ENCODE data around the gene REEP5.
"Not testable (repeated sequence)": the region's sequence is repeated elsewhere in the genome, so short reads cannot be mapped to it uniquely, and the experiment has no call there.

The REEP5 gene

GRCh38 chr5:112921833-112922817, at the start of gene REEP5:
REEP5 (minus strand) TSS chr5:112922227; CDS start chr5:112922190, 37 bp downstream.
- DNase-seq (ENCODE audit: low spot score): peak; percentile 85

DNA sequence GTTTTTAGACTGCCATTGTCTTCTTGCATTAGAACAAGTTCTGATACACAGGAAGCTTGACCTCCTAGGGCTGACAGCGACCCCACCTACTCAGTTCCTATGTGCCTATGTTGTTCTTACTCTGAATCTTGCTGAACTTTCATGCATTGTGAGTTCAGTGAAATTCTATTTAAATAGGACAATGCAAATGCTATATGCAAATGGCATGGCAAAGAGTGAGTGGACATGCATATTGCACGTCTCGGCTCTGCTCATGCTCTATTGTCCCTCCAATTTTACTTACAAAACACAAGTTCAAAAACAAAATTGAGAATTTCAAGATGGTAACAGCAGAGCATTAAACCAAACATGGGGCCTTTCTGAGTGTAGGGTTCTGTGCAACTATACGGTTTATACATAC, 49.2 kb upstream of the REEP5 start:
- DNase-seq (ENCODE audit: low spot score): no peak

GRCh38 chr5:112968411-112969106, 46.5 kb upstream of the REEP5 start:
- DNase-seq (ENCODE audit: low spot score): no peak

GRCh38 chr5:112967520-112968083, 45.6 kb upstream of the REEP5 start:
- no peak for DNase-seq (ENCODE audit: low spot score)

GRCh38 chr5:112965733-112966306, 43.8 kb upstream of the REEP5 start:
- DNase-seq (ENCODE audit: low spot score): no peak

- DNase-seq (ENCODE audit: low spot score): not testable (repeated sequence)
Observed at GRCh38 chr5:112963374-112963733, 41.3 kb upstream of the REEP5 start.

GRCh38 chr5:112960863-112961504, 39.0 kb upstream of the REEP5 start:
- DNase-seq (ENCODE audit: low spot score): no peak

DNA sequence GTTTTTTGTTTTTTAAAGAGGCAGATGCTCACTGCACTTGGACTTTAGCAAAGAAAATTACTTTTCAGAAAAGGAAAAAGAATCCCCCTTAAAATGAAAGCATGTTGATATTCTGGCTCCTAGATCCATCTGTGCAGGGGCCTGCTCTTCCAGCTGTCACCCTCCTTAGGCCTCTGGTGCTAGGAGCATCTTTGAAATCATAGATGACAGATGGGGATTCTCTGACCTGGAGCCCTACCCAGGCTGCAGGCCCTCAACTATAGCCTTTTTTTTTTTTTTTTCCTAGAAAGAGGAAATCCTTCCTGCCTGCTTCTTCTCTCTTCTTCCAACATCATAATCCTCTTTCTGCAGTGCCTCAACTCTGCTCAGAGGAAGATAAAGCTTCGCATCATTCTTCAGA, 38.3 kb upstream of the REEP5 start:
- no peak for DNase-seq (ENCODE audit: low spot score)

GRCh38 chr5:112959872-112960271, 37.8 kb upstream of the REEP5 start:
- DNase-seq (ENCODE audit: low spot score): not testable (repeated sequence)

GRCh38 chr5:112958093-112959088, 36.4 kb upstream of the REEP5 start:
- peak; percentile 24 for DNase-seq (ENCODE audit: low spot score)

- no peak for DNase-seq (ENCODE audit: low spot score)
Observed at GRCh38 chr5:112957036-112957808, 35.2 kb upstream of the REEP5 start.

DNA sequence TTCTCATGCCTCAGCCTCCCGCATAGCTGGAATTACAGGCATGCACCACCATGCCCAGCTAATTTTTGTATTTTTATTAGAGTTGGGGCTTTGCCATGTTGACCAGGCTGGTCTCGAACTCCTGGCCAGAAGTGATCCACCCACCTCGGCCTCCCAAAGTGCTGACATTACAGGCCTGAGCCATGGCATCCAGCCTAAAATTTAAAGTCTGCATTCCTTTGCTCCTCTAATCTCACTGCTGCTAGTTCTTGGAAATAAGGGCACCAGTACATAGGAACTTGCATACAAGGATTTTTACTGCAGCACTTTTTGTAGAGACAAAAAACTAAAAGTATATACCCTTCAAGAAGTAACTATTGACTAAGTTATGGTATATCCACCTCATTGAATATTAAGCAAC, 34.6 kb upstream of the REEP5 start:
- no peak for DNase-seq (ENCODE audit: low spot score)

GRCh38 chr5:112951124-112951702, 29.2 kb upstream of the REEP5 start:
- DNase-seq (ENCODE audit: low spot score): no peak

DNA sequence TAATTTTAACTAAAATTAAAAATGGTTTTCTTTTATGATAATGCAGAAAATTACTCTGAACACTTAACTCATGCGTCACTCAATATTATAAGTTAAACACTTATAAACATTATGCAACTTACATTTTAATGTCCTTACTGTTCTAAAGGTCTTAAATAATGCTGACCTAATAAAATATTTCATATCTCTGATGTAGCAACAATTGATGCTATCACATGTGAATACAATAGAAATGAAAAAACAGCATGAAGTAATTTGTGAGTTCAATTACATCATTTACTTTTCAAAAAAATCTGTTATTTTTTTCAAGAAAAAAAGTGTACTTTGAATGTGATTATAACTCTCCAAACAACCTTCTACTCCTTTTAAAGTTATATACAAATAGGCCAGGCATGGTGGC, 26.4 kb upstream of the REEP5 start:
- DNase-seq (ENCODE audit: low spot score): no peak

DNA sequence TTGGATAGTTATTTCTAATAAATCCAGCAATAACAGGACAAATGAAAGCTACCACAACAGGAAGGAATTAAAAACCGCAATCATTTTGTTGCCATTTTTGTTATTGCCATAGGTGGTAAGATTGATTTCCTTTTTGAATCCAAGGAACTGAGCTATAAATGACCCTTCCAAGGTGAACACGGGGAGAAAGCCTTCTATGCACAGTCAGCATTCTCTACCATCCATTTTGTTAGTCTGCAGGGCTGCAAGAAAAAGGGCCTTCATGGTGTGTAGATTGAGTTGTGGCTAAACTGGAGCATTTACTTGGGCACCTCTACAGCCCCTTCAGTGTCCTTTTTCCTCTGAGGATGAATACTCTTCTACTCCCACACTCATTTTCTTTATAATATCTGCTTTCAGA, 18.6 kb upstream of the REEP5 start:
- no peak for DNase-seq (ENCODE audit: low spot score)

DNA sequence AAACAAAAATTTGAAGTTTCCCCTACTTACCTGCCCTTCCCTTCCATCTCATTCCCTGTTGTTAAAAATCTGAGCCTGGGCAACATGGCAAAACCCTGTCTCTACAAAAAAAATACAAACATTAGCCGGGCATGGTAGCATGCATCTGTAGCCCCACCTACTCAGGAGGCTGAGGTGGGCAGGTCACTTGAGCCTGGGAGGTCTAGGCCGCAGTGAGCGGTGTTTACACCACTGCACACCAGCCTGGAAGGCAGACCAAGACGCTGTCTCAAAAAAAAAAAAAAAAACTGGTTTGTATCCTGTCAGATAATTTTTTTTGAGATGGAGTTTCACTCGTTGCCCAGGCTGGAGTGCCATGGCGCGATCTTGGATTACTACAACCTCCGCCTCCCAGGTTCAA, 16.3 kb upstream of the REEP5 start:
- no peak for DNase-seq (ENCODE audit: low spot score)

GRCh38 chr5:112935675-112936074, 13.6 kb upstream of the REEP5 start:
- no peak for DNase-seq (ENCODE audit: low spot score)

GRCh38 chr5:112934366-112934663, 12.3 kb upstream of the REEP5 start:
- no peak for DNase-seq (ENCODE audit: low spot score)

- DNase-seq (ENCODE audit: low spot score): no peak
Observed at GRCh38 chr5:112933651-112934365, 11.8 kb upstream of the REEP5 start.

Data from CD4-positive, alpha-beta T cell treated with Interleukin-2 at 100 ng/mL for 4 hours (primary cell).